ENCODE results near the gene LTC4S.
"Not testable (repeated sequence)": the region's sequence is repeated elsewhere in the genome, so short reads cannot be mapped to it uniquely, and the experiment has no call there.

The LTC4S gene

DNA sequence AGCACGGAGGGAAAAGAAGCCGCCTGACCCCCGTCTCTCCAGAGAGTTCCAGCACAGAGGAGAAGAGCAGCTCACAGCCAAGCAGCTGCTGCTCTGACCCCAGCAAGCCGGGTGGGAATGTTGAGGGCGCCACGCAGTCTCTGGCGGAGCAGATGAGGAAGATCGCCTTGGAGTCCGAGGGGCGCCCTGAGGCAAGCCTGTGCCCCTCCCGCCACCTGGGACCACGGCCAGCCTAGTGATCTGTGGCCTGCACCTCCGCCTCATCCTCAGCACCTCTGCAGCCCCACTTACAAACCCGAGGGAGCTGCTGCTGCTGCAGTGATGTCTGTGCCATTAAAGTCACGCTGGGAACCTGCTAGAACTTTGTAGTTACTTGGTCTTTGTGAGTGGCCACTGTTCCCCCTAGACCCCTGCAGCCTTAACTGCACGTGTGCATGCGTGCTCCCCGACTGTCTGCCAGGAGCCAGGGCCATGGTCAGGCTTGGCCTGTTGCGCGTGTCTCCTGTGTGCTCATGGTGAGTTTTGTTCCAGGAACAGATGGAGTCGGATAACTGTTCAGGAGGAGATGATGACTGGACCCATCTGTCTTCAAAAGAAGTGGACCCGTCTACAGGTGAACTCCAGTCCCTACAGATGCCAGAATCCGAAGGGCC lies 39.4 kb downstream of the LTC4S start:
- Mint-ChIP-seq H3K27ac (no peak overlapping the region), H3K4me1 (no peaks in the 10 kb centered on the region), H3K4me3 (no peak overlapping the region), H3K27me3 (ENCODE audit: low read depth) (peaks cover 3% of the 10 kb centered on the region), H3K9me3 (peaks cover 13% of the 10 kb centered on the region), H3K36me3 (ENCODE audit: low read depth) (peaks cover 90% of the 10 kb centered on the region)
- TF ChIP-seq, protein P1, sequence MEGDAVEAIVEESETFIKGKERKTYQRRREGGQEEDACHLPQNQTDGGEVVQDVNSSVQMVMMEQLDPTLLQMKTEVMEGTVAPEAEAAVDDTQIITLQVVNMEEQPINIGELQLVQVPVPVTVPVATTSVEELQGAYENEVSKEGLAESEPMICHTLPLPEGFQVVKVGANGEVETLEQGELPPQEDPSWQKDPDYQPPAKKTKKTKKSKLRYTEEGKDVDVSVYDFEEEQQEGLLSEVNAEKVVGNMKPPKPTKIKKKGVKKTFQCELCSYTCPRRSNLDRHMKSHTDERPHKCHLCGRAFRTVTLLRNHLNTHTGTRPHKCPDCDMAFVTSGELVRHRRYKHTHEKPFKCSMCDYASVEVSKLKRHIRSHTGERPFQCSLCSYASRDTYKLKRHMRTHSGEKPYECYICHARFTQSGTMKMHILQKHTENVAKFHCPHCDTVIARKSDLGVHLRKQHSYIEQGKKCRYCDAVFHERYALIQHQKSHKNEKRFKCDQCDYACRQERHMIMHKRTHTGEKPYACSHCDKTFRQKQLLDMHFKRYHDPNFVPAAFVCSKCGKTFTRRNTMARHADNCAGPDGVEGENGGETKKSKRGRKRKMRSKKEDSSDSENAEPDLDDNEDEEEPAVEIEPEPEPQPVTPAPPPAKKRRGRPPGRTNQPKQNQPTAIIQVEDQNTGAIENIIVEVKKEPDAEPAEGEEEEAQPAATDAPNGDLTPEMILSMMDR (IDR thresholded peaks at IDR 0.05; ENCODE audit: unreplicated experiment in 3 of 3): no peak

DNA sequence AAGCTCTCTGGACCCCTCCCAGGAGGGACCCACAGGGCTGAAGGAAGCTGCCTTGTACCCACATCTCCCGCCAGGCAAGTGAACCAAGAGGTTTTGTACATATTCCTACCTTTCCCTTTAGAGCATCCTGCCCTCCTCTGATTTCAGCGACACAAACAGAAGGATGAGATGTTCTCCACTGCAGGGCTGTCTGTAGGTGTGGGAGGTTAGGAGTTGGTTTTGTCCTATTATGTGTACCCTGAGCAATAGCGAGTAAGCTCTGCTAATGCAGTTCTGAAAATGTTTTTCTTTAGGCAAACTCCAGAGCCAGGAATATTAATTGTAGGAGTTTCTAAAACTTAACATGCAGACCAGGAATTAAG lies 39.9 kb downstream of the LTC4S start:
- peaks cover 3% of the 10 kb centered on the region for H3K27me3 Mint-ChIP-seq (ENCODE audit: low read depth)
- H3K4me1 Mint-ChIP-seq: no peaks in the 10 kb centered on the region
- no peak overlapping the region for H3K4me3 Mint-ChIP-seq
- TF ChIP-seq, protein P1 (IDR thresholded peaks at IDR 0.05; ENCODE audit: unreplicated experiment in 3 of 3): no peak
- no peak overlapping the region for H3K27ac Mint-ChIP-seq
- peaks cover 13% of the 10 kb centered on the region for H3K9me3 Mint-ChIP-seq
- peaks cover 90% of the 10 kb centered on the region for H3K36me3 Mint-ChIP-seq (ENCODE audit: low read depth)

DNA sequence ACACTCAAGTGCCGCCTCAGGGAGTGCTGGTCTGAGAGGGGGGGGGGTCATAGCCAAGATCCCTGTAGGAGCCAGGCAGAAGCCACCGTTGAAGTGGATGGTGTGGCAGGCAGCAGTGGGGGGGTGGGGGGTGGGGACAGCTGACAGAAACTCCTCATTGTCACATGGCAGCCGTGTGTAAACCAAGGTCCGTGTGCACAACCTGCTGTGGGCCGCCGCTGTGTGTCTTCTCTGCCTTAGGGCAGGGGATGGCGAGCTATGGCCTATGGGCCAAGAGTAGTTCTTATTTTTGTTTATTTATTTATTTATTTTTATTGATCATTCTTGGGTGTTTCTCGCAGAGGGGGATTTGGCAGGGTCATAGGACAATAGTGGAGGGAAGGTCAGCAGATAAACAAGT lies 40.3 kb downstream of the LTC4S start:
- TF ChIP-seq, protein P1 (IDR thresholded peaks at IDR 0.05; ENCODE audit: unreplicated experiment in 3 of 3): no peak

DNA sequence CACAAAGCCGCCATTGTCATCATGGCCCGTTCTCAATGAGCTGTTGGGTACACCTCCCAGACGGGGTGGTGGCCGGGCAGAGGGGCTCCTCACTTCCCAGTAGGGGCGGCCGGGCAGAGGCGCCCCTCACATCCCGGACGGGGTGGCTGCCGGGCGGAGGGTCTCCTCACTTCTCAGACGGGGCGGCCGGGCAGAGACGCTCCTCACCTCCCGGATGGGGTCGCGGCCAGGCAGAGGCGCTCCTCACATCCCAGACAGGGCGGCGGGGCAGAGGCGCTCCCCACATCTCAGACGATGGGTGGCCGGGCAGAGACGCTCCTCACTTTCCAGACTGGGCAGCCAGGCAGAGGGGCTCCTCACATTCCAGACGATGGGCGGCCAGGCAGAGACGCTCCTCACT lies 41.1 kb downstream of the LTC4S start:
- H3K27me3 Mint-ChIP-seq (ENCODE audit: low read depth); H3K27ac Mint-ChIP-seq; H3K4me1 Mint-ChIP-seq; H3K4me3 Mint-ChIP-seq; H3K9me3 Mint-ChIP-seq: not testable (repeated sequence)
- peaks cover 85% of the 10 kb centered on the region for H3K36me3 Mint-ChIP-seq (ENCODE audit: low read depth)

More for the DNA sequence above, 40.3 kb downstream of the LTC4S start:
- no peak overlapping the region for H3K4me3 Mint-ChIP-seq
- peaks cover 13% of the 10 kb centered on the region for H3K9me3 Mint-ChIP-seq
- H3K4me1 Mint-ChIP-seq: no peaks in the 10 kb centered on the region
- H3K36me3 Mint-ChIP-seq (ENCODE audit: low read depth): peaks cover 87% of the 10 kb centered on the region
- H3K27me3 Mint-ChIP-seq (ENCODE audit: low read depth): peaks cover 3% of the 10 kb centered on the region
- H3K27ac Mint-ChIP-seq: no peak overlapping the region

DNA sequence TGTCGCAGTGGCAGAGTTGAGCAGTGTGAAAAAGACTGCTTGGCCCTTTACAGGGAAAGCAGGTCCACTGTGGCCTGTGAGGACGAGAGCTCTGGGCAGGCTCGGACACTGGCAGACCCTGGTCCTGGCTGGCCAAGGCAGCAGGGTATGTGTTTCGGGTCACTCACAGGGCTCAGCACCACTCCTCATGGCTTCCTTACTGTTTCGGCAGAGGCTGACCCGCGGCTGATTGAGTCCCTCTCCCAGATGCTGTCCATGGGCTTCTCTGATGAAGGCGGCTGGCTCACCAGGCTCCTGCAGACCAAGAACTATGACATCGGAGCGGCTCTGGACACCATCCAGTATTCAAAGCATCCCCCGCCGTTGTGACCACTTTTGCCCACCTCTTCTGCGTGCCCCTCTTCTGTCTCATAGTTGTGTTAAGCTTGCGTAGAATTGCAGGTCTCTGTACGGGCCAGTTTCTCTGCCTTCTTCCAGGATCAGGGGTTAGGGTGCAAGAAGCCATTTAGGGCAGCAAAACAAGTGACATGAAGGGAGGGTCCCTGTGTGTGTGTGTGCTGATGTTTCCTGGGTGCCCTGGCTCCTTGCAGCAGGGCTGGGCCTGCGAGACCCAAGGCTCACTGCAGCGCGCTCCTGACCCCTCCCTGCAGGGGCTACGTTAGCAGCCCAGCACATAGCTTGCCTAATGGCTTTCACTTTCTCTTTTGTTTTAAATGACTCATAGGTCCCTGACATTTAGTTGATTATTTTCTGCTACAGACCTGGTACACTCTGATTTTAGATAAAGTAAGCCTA lies 42.6 kb downstream of the LTC4S start:
- TF ChIP-seq, protein P1 (IDR thresholded peaks at IDR 0.05; ENCODE audit: unreplicated experiment in 3 of 3): no peak
- H3K4me1 Mint-ChIP-seq: no peaks in the 10 kb centered on the region
- H3K36me3 Mint-ChIP-seq (ENCODE audit: low read depth): peaks cover 84% of the 10 kb centered on the region
- H3K9me3 Mint-ChIP-seq: peaks cover 6% of the 10 kb centered on the region
- H3K4me3 Mint-ChIP-seq: no peak overlapping the region
- no peaks in the 10 kb centered on the region for H3K27me3 Mint-ChIP-seq (ENCODE audit: low read depth)
- peak overlapping the region in 1 of 3 experiments; percentile 7 for H3K27ac Mint-ChIP-seq

DNA sequence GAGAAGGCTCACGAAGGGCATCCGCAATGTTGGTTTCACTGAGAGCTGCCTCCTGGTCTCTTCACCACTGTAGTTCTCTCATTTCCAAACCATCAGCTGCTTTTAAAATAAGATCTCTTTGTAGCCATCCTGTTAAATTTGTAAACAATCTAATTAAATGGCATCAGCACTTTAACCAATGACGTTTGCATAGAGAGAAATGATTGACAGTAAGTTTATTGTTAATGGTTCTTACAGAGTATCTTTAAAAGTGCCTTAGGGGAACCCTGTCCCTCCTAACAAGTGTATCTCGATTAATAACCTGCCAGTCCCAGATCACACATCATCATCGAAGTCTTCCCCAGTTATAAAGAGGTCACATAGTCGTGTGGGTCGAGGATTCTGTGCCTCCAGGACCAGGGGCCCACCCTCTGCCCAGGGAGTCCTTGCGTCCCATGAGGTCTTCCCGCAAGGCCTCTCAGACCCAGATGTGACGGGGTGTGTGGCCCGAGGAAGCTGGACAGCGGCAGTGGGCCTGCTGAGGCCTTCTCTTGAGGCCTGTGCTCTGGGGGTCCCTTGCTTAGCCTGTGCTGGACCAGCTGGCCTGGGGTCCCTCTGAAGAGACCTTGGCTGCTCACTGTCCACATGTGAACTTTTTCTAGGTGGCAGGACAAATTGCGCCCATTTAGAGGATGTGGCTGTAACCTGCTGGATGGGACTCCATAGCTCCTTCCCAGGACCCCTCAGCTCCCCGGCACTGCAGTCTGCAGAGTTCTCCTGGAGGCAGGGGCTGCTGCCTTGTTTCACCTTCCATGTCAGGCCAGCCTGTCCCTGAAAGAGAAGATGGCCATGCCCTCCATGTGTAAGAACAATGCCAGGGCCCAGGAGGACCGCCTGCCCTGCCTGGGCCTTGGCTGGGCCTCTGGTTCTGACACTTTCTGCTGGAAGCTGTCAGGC lies 43.6 kb downstream of the LTC4S start:
- Mint-ChIP-seq H3K27me3 (ENCODE audit: low read depth) (no peaks in the 10 kb centered on the region), H3K9me3 (peaks cover 6% of the 10 kb centered on the region), H3K36me3 (ENCODE audit: low read depth) (peaks cover 83% of the 10 kb centered on the region), H3K27ac (no peak overlapping the region), H3K4me1 (no peaks in the 10 kb centered on the region), H3K4me3 (no peak overlapping the region)
- TF ChIP-seq, protein P1 (IDR thresholded peaks at IDR 0.05; ENCODE audit: unreplicated experiment in 3 of 3): no peak
